ENCODE data around the gene ARF1. TPM values are rescaled to one million over a fixed set of nuclear protein-coding genes. Genes with fewer than 3 reads are reported as not detected.

The ARF1 gene
- total and polyA plus RNA-seq, 4 donors = 232 to 356 (median 320) TPM

- no peak for ATAC-seq (ENCODE audit: low FRiP score)
- Histone ChIP-seq H3K27ac (ENCODE audit: low read depth in 1 of 2, low read length in 2 of 2) (no peak overlapping the region), H3K4me3 (ENCODE audit: low read length in 2 of 2) (no peak overlapping the region), H3K36me3 (ENCODE audit: control insufficient read depth in 1 of 2, insufficient read depth in 2 of 2, low read length in 1 of 2) (no peaks in the 10 kb centered on the region), H3K27me3 (ENCODE audit: control insufficient read depth in 1 of 2, insufficient read depth in 2 of 2, low read length in 1 of 2) (no peaks in the 10 kb centered on the region), H3K9me3 (ENCODE audit: control insufficient read depth, low read length) (no peaks in the 10 kb centered on the region), H3K4me1 (ENCODE audit: control insufficient read depth in 1 of 2, insufficient read depth in 2 of 2, low read length in 2 of 2) (no peaks in the 10 kb centered on the region)
- DNase-seq = peak; percentile 30 to 35
- 83 to 88% methylated on average over 8 of the region's 8 CpGs for WGBS, 2 donors
- intact Hi-C loops (cut with DNase I) = no loop called here
Measured at GRCh38 chr1:228039006-228039903, 43.3 kb upstream of the ARF1 start.

- H3K27ac ChIP-seq (ENCODE audit: low read depth in 1 of 2, low read length in 2 of 2) = no peak overlapping the region
- no peak for ATAC-seq (ENCODE audit: low FRiP score)
- no peaks in the 10 kb centered on the region for H3K4me1 ChIP-seq (ENCODE audit: control insufficient read depth in 1 of 2, insufficient read depth in 2 of 2, low read length in 2 of 2)
- H3K36me3 ChIP-seq (ENCODE audit: control insufficient read depth in 1 of 2, insufficient read depth in 2 of 2, low read length in 1 of 2) = no peaks in the 10 kb centered on the region
- H3K4me3 ChIP-seq (ENCODE audit: low read length in 2 of 2) = no peak overlapping the region
- H3K27me3 ChIP-seq (ENCODE audit: control insufficient read depth in 1 of 2, insufficient read depth in 2 of 2, low read length in 1 of 2) = no peaks in the 10 kb centered on the region
- peak; percentile 15 to 42 for DNase-seq
- intact Hi-C loops (cut with DNase I) = no loop called here
- WGBS, 2 donors = 84 to 85% methylated on average over 3 of the region's 3 CpGs
- H3K9me3 ChIP-seq (ENCODE audit: control insufficient read depth, low read length) = no peaks in the 10 kb centered on the region
Measured at GRCh38 chr1:228039986-228040385, 42.5 kb upstream of the ARF1 start.

GRCh38 chr1:228041316-228041715 lies 41.2 kb upstream of the ARF1 start:
- Histone ChIP-seq H3K27me3 (ENCODE audit: control insufficient read depth in 1 of 2, insufficient read depth in 2 of 2, low read length in 1 of 2) (no peaks in the 10 kb centered on the region), H3K36me3 (ENCODE audit: control insufficient read depth in 1 of 2, insufficient read depth in 2 of 2, low read length in 1 of 2) (no peaks in the 10 kb centered on the region), H3K27ac (ENCODE audit: low read depth in 1 of 2, low read length in 2 of 2) (no peak overlapping the region), H3K9me3 (ENCODE audit: control insufficient read depth, low read length) (no peaks in the 10 kb centered on the region), H3K4me1 (ENCODE audit: control insufficient read depth in 1 of 2, insufficient read depth in 2 of 2, low read length in 2 of 2) (no peaks in the 10 kb centered on the region), H3K4me3 (ENCODE audit: low read length in 2 of 2) (no peak overlapping the region)
- ATAC-seq (ENCODE audit: low FRiP score) (no peak), DNase-seq (no peak)
- 62 to 80% methylated on average over 2 of the region's 2 CpGs for WGBS, 2 donors
- intact Hi-C loops (cut with DNase I) = no loop called here

GRCh38 chr1:228042508-228042907 lies 40.0 kb upstream of the ARF1 start:
- Histone ChIP-seq H3K4me3 (ENCODE audit: low read length in 2 of 2) (no peak overlapping the region), H3K27ac (ENCODE audit: low read depth in 1 of 2, low read length in 2 of 2) (no peak overlapping the region), H3K27me3 (ENCODE audit: control insufficient read depth in 1 of 2, insufficient read depth in 2 of 2, low read length in 1 of 2) (no peaks in the 10 kb centered on the region), H3K4me1 (ENCODE audit: control insufficient read depth in 1 of 2, insufficient read depth in 2 of 2, low read length in 2 of 2) (no peaks in the 10 kb centered on the region), H3K9me3 (ENCODE audit: control insufficient read depth, low read length) (no peaks in the 10 kb centered on the region), H3K36me3 (ENCODE audit: control insufficient read depth in 1 of 2, insufficient read depth in 2 of 2, low read length in 1 of 2) (no peaks in the 10 kb centered on the region)
- no peak for ATAC-seq (ENCODE audit: low FRiP score)
- intact Hi-C loops (cut with DNase I) = no loop called here
- no peak for DNase-seq

- 70 to 73% methylated on average over 7 of the region's 7 CpGs for WGBS, 2 donors
Measured at GRCh38 chr1:228043281-228043848, 39.1 kb upstream of the ARF1 start.

GRCh38 chr1:228044961-228045360 lies 37.5 kb upstream of the ARF1 start:
- no peaks in the 10 kb centered on the region for H3K9me3 ChIP-seq (ENCODE audit: control insufficient read depth, low read length)
- peak; percentile 35 to 56 for DNase-seq
- no peaks in the 10 kb centered on the region for H3K36me3 ChIP-seq (ENCODE audit: control insufficient read depth in 1 of 2, insufficient read depth in 2 of 2, low read length in 1 of 2)
- no peak overlapping the region for H3K4me3 ChIP-seq (ENCODE audit: low read length in 2 of 2)
- peak; percentile 8 for ATAC-seq (ENCODE audit: low FRiP score)
- H3K4me1 ChIP-seq (ENCODE audit: control insufficient read depth in 1 of 2, insufficient read depth in 2 of 2, low read length in 2 of 2) = no peaks in the 10 kb centered on the region
- no peaks in the 10 kb centered on the region for H3K27me3 ChIP-seq (ENCODE audit: control insufficient read depth in 1 of 2, insufficient read depth in 2 of 2, low read length in 1 of 2)
- no peak overlapping the region for H3K27ac ChIP-seq (ENCODE audit: low read depth in 1 of 2, low read length in 2 of 2)
- 29 to 35% methylated on average over 3 of the region's 3 CpGs for WGBS, 2 donors
- intact Hi-C loops (cut with DNase I) = no loop called here

More at GRCh38 chr1:228043281-228043848, 39.1 kb upstream of the ARF1 start:
- H3K9me3 ChIP-seq (ENCODE audit: control insufficient read depth, low read length) = no peaks in the 10 kb centered on the region
- ATAC-seq (ENCODE audit: low FRiP score) = no peak
- no peaks in the 10 kb centered on the region for H3K27me3 ChIP-seq (ENCODE audit: control insufficient read depth in 1 of 2, insufficient read depth in 2 of 2, low read length in 1 of 2)
- no peaks in the 10 kb centered on the region for H3K36me3 ChIP-seq (ENCODE audit: control insufficient read depth in 1 of 2, insufficient read depth in 2 of 2, low read length in 1 of 2)
- intact Hi-C loops (cut with DNase I) = no loop called here
- no peaks in the 10 kb centered on the region for H3K4me1 ChIP-seq (ENCODE audit: control insufficient read depth in 1 of 2, insufficient read depth in 2 of 2, low read length in 2 of 2)
- no peak overlapping the region for H3K27ac ChIP-seq (ENCODE audit: low read depth in 1 of 2, low read length in 2 of 2)
- DNase-seq = peak in 1 of 2 donors; percentile 24
- no peak overlapping the region for H3K4me3 ChIP-seq (ENCODE audit: low read length in 2 of 2)

- H3K4me1 ChIP-seq (ENCODE audit: control insufficient read depth in 1 of 2, insufficient read depth in 2 of 2, low read length in 2 of 2) = no peaks in the 10 kb centered on the region
- intact Hi-C loops (cut with DNase I) = no loop called here
- no peaks in the 10 kb centered on the region for H3K9me3 ChIP-seq (ENCODE audit: control insufficient read depth, low read length)
- H3K36me3 ChIP-seq (ENCODE audit: control insufficient read depth in 1 of 2, insufficient read depth in 2 of 2, low read length in 1 of 2) = no peaks in the 10 kb centered on the region
- DNase-seq (peak; percentile 9 to 41), ATAC-seq (ENCODE audit: low FRiP score) (no peak)
- no peaks in the 10 kb centered on the region for H3K27me3 ChIP-seq (ENCODE audit: control insufficient read depth in 1 of 2, insufficient read depth in 2 of 2, low read length in 1 of 2)
- H3K4me3 ChIP-seq (ENCODE audit: low read length in 2 of 2) = no peak overlapping the region
- no peak overlapping the region for H3K27ac ChIP-seq (ENCODE audit: low read depth in 1 of 2, low read length in 2 of 2)
- WGBS, 2 donors = 90 to 92% methylated on average over 7 of the region's 7 CpGs
Measured at GRCh38 chr1:228045405-228045804, 37.1 kb upstream of the ARF1 start.

GRCh38 chr1:228045871-228046270 lies 36.6 kb upstream of the ARF1 start:
- intact Hi-C loops (cut with DNase I) = no loop called here

More at GRCh38 chr1:228045871-228046270, 36.6 kb upstream of the ARF1 start:
- 93 to 95% methylated on average over 9 of the region's 9 CpGs for WGBS, 2 donors
- Histone ChIP-seq H3K4me1 (ENCODE audit: control insufficient read depth in 1 of 2, insufficient read depth in 2 of 2, low read length in 2 of 2) (no peaks in the 10 kb centered on the region), H3K9me3 (ENCODE audit: control insufficient read depth, low read length) (no peaks in the 10 kb centered on the region), H3K36me3 (ENCODE audit: control insufficient read depth in 1 of 2, insufficient read depth in 2 of 2, low read length in 1 of 2) (no peaks in the 10 kb centered on the region), H3K27me3 (ENCODE audit: control insufficient read depth in 1 of 2, insufficient read depth in 2 of 2, low read length in 1 of 2) (no peaks in the 10 kb centered on the region), H3K4me3 (ENCODE audit: low read length in 2 of 2) (no peak overlapping the region), H3K27ac (ENCODE audit: low read depth in 1 of 2, low read length in 2 of 2) (no peak overlapping the region)
- ATAC-seq (ENCODE audit: low FRiP score) = no peak
- peak; percentile 26 to 67 for DNase-seq
